Measurements from ENCODE around the gene ZSCAN12.

The ZSCAN12 gene

GRCh38 chr6:28436404-28436803 lies 36.9 kb upstream of the ZSCAN12 start:
- no peak for DNase-seq (ENCODE audit: low spot score)
- TF ChIP-seq, protein P1, sequence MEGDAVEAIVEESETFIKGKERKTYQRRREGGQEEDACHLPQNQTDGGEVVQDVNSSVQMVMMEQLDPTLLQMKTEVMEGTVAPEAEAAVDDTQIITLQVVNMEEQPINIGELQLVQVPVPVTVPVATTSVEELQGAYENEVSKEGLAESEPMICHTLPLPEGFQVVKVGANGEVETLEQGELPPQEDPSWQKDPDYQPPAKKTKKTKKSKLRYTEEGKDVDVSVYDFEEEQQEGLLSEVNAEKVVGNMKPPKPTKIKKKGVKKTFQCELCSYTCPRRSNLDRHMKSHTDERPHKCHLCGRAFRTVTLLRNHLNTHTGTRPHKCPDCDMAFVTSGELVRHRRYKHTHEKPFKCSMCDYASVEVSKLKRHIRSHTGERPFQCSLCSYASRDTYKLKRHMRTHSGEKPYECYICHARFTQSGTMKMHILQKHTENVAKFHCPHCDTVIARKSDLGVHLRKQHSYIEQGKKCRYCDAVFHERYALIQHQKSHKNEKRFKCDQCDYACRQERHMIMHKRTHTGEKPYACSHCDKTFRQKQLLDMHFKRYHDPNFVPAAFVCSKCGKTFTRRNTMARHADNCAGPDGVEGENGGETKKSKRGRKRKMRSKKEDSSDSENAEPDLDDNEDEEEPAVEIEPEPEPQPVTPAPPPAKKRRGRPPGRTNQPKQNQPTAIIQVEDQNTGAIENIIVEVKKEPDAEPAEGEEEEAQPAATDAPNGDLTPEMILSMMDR (IDR thresholded peaks at IDR 0.05; ENCODE audit: extremely low read depth, insufficient read depth, missing control alignments): no peak
- in situ Hi-C loops (cut with MboI; ENCODE audit: low pct_unique_long_range_greater_than_20kb, low sequenced_read_pairs, unreplicated experiment): no loop called here

DNA sequence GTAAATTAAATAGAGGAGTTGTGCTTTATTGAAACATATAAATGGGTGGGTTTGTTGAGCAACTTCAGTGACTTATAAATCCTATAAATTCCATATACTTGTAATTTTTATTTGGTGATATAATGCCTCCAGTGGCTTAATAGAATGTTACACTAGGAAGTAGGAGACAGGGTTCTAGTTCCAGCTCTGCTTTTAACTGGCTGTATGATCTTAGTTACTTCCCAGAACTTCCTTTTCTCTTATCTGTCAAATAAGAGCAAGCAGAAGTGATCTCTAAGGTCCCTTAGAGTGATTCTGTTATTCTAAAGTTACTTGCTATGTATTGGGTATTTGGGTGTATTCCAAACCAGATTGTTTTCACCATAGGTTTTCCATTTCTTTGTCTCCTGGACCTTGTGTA lies 33.6 kb upstream of the ZSCAN12 start:
- in situ Hi-C loops (cut with MboI; ENCODE audit: low pct_unique_long_range_greater_than_20kb, low sequenced_read_pairs, unreplicated experiment): no loop called here
- TF ChIP-seq, protein P1 (IDR thresholded peaks at IDR 0.05; ENCODE audit: extremely low read depth, insufficient read depth, missing control alignments): no peak
- no peak for DNase-seq (ENCODE audit: low spot score)

- TF ChIP-seq, protein P1 (IDR thresholded peaks at IDR 0.05; ENCODE audit: extremely low read depth, insufficient read depth, missing control alignments): no peak
- no peak for DNase-seq (ENCODE audit: low spot score)
- in situ Hi-C loops (cut with MboI; ENCODE audit: low pct_unique_long_range_greater_than_20kb, low sequenced_read_pairs, unreplicated experiment): no loop called here
Measured at GRCh38 chr6:28429781-28430180, 30.2 kb upstream of the ZSCAN12 start.

- DNase-seq (ENCODE audit: low spot score): no peak
- TF ChIP-seq, protein P1 (IDR thresholded peaks at IDR 0.05; ENCODE audit: extremely low read depth, insufficient read depth, missing control alignments): no peak
- in situ Hi-C loops (cut with MboI; ENCODE audit: low pct_unique_long_range_greater_than_20kb, low sequenced_read_pairs, unreplicated experiment): no loop called here
Measured at GRCh38 chr6:28425944-28426541, 26.5 kb upstream of the ZSCAN12 start.

GRCh38 chr6:28424163-28424562 lies 24.6 kb upstream of the ZSCAN12 start:
- TF ChIP-seq, protein P1 (IDR thresholded peaks at IDR 0.05; ENCODE audit: extremely low read depth, insufficient read depth, missing control alignments): no peak
- in situ Hi-C loops (cut with MboI; ENCODE audit: low pct_unique_long_range_greater_than_20kb, low sequenced_read_pairs, unreplicated experiment): no loop called here
- DNase-seq (ENCODE audit: low spot score): no peak

DNA sequence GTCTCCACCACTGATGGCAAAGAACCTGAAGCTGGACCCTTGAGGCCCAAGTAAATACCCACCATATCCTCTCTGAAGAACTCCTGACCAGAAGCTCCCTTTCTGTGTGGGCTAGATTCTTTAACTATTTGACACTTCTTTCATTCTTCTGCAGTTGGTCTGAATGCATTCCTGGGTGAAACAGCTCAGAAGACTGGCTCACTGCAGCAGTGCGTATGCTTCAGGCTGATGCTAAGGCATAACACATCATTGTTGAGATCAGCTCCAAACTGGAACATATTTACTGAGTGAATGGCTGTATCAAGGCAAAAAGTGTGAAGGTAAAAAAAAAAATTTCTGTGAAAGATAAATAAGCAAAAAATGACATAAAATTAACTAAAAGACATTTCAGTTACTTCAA lies 24.0 kb upstream of the ZSCAN12 start:
- no peak for DNase-seq (ENCODE audit: low spot score)
- TF ChIP-seq, protein P1 (IDR thresholded peaks at IDR 0.05; ENCODE audit: extremely low read depth, insufficient read depth, missing control alignments): no peak
- in situ Hi-C loops (cut with MboI; ENCODE audit: low pct_unique_long_range_greater_than_20kb, low sequenced_read_pairs, unreplicated experiment): no loop called here
